Measurements from ENCODE around the gene PAXX.

- TF ChIP-seq POLR2A (IDR thresholded peaks at IDR 0.05; ENCODE audit: low read length) (no peak), GATA1 (IDR thresholded peaks at IDR 0.05; ENCODE audit: low read depth, low read length) (no peak)
These were observed 30.4 kb downstream of the PAXX start for GRCh38 chr9:137022662-137023008.
